CD14-positive monocyte (primary cell): ENCODE data around the gene STARD3. TPM values are rescaled to one million over a fixed set of nuclear protein-coding genes. Genes with fewer than 3 reads are reported as not detected.

ENCODE experiments used
- DNase-seq, 3 donors: peaks; one replicate each; pipeline ENCODE4 v3.0.0-alpha.2; 2011 to 2022
- H2AFZ ChIP-seq: 2 replicates; pipeline ENCODE4 v1.6.0; 2012; ENCODE audit warnings: mild to moderate bottlenecking, low read depth, low read length, inconsistent platforms; ENCODE audit not compliant: insufficient read depth, poor library complexity, severe bottlenecking
- H3K27ac ChIP-seq, 2 donors: 1 replicate in 1 of 2; 2 replicates in 1 of 2; pipeline ENCODE4 v1.5.1; 2012 to 2013; ENCODE audit warnings: low read length in 2 of 2, control low read depth in 1 of 2, inconsistent platforms in 1 of 2, low read depth in 1 of 2, mild to moderate bottlenecking in 1 of 2
- H3K27me3 ChIP-seq, 2 donors: one replicate each; pipeline versions ENCODE4 v1.6.0 to v1.6.1; 2011 to 2013; ENCODE audit warnings: low read length in 2 of 2; ENCODE audit not compliant: control insufficient read depth in 2 of 2, insufficient read depth in 2 of 2
- H3K36me3 ChIP-seq, 2 donors: replicated peaks in 1 of 2; 1 replicate in 1 of 2; 2 replicates in 1 of 2; pipeline versions ENCODE4 v1.5.1 to v1.6.1; 2012 to 2013; ENCODE audit warnings: low read length in 2 of 2, control low read depth in 1 of 2, inconsistent platforms in 1 of 2, mild to moderate bottlenecking in 1 of 2; ENCODE audit not compliant: insufficient read depth in 2 of 2, control insufficient read depth in 1 of 2
- H3K4me1 ChIP-seq, 2 donors: 1 replicate in 1 of 2; 2 replicates in 1 of 2; pipeline versions ENCODE4 v1.5.1 to v1.6.1; 2012 to 2013; ENCODE audit warnings: low read length in 2 of 2, control low read depth in 1 of 2, inconsistent platforms in 1 of 2, mild to moderate bottlenecking in 1 of 2, moderate library complexity in 1 of 2; ENCODE audit not compliant: insufficient read depth in 2 of 2, control insufficient read depth in 1 of 2
- H3K4me2 ChIP-seq: replicated peaks from 2 replicates; pipeline ENCODE3; 2012; ENCODE audit warnings: low read length, moderate library complexity, mild to moderate bottlenecking; ENCODE audit not compliant: poor library complexity, severe bottlenecking; ENCODE audit errors: extremely low read depth
- H3K4me3 ChIP-seq, 3 experiments: fragments of 200-600 bp in 1 of 3; sonication (generic) in 1 of 3; replicated peaks in 1 of 3; 1 replicate in 2 of 3; 2 replicates in 1 of 3; pipeline ENCODE4 v1.5.1; 2011 to 2013; ENCODE audit warnings: low read length in 3 of 3, mild to moderate bottlenecking in 3 of 3, control low read depth in 2 of 3, low read depth in 2 of 3, inconsistent platforms in 1 of 3, moderate library complexity in 1 of 3
- H3K79me2 ChIP-seq: 2 replicates; pipeline ENCODE4 v1.6.0; 2012; ENCODE audit warnings: mild to moderate bottlenecking, control low read depth, inconsistent platforms, low read length, moderate library complexity; ENCODE audit not compliant: insufficient read depth
- H3K9ac ChIP-seq: 2 replicates; pipeline ENCODE4 v1.6.0; 2017; ENCODE audit warnings: low read length, mild to moderate bottlenecking; ENCODE audit not compliant: insufficient read depth, poor library complexity, severe bottlenecking
- H3K9me3 ChIP-seq, 2 donors: replicated peaks in 1 of 2; 1 replicate in 1 of 2; 2 replicates in 1 of 2; pipeline versions ENCODE4 v1.5.1 to v1.6.1; 2012 to 2013; ENCODE audit warnings: low read length in 2 of 2, control low read depth in 1 of 2; ENCODE audit not compliant: control insufficient read depth in 1 of 2, insufficient read depth in 1 of 2
- H4K20me1 ChIP-seq: 2 replicates; pipeline ENCODE4 v1.6.0; 2012; ENCODE audit warnings: mild to moderate bottlenecking, low read length, control low read depth, moderate library complexity; ENCODE audit not compliant: insufficient read depth
- H3K27ac Mint-ChIP-seq, 7 donors: one replicate each; pipeline ENCODE4 v1.8.0; 2020; ENCODE audit warnings: mild to moderate bottlenecking in 7 of 7, mixed read lengths in 7 of 7, moderate library complexity in 6 of 7, inconsistent platforms in 2 of 7
- H3K27me3 Mint-ChIP-seq, 3 donors: one replicate each; pipeline ENCODE4 v1.8.0; 2021 to 2022; ENCODE audit warnings: low read depth in 3 of 3, mild to moderate bottlenecking in 3 of 3, mixed read lengths in 3 of 3, moderate library complexity in 3 of 3, inconsistent platforms in 1 of 3
- H3K36me3 Mint-ChIP-seq, 2 donors: one replicate each; pipeline ENCODE4 v1.8.0; 2020; ENCODE audit warnings: mixed read lengths in 2 of 2, inconsistent platforms in 1 of 2, mild to moderate bottlenecking in 1 of 2
- H3K4me1 Mint-ChIP-seq: one replicate; pipeline ENCODE4 v1.8.0; 2020; ENCODE audit warnings: mild to moderate bottlenecking, mixed read lengths
- H3K4me3 Mint-ChIP-seq, 2 donors: one replicate each; pipeline ENCODE4 v1.8.0; 2020; ENCODE audit warnings: mild to moderate bottlenecking in 2 of 2, mixed read lengths in 2 of 2, moderate library complexity in 1 of 2
- H3K9me3 Mint-ChIP-seq, 7 donors: one replicate each; pipeline ENCODE4 v1.8.0; 2020 to 2022; ENCODE audit warnings: mixed read lengths in 7 of 7, mild to moderate bottlenecking in 6 of 7, moderate library complexity in 6 of 7, inconsistent platforms in 2 of 7
- WGBS: methylation state at CpG from one replicate; pipeline ENCODE4 v1.1.5; 2013; ENCODE audit warnings: missing lambda C conversion rate; ENCODE audit not compliant: insufficient coverage; 5-methylcytosine and 5-hydroxymethylcytosine counted together
- intact Hi-C, 2 donors: fragments of 100-400 bp; cut with micrococcal nuclease; formaldehyde crosslinking; loops; one replicate each; pipeline versions ENCODE4 v1.15.0 to v1.15.1; 2023
- polyA plus RNA-seq, 3 donors: library from polyadenylated mRNA; depleted of rRNA in 1 of 3; unstranded in 2 of 3; stranded (reverse) in 1 of 3; fragments of 300-500 nt in 2 of 3; fragments of >200 nt in 1 of 3; fragmentation: Illumina TruSeq in 2 of 3; gene quantifications; 1 replicate in 2 of 3; 2 replicates in 1 of 3; pipeline ENCODE4 v1.2.3, GENCODE V29; 2012 to 2021
- TF ChIP-seq, protein P1 (sequence below): fragments of 200-600 bp; IDR thresholded peaks from one replicate; pipeline ENCODE4 v1.8.0; 2022; ENCODE audit warnings: antibody characterized with exemption, mild to moderate bottlenecking

Gene STARD3
- polyA plus RNA-seq, 3 donors = 35.1 to 114 (median 45.3) TPM

DNA sequence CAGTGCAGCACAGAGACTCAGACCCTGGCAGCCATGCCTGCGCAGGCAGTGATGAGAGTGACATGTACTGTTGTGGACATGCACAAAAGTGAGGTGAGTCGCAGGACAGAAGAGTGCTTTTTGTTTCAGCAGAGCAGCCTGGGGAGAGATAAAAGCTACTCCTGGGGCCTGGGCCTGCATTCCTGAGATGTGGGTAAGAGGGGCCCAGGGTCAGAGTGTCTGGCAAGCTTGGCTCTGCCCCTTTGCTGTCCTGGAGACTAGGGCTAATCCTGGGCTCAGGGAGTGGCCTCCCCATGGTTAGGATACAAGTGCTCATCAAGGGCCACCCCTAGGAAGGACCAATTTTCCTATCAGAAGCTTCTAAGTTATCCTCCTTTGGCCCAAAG, 58.1 kb downstream of the STARD3 start:
- no peak for DNase-seq
- Mint-ChIP-seq H3K4me3 (no peak overlapping the region), H3K27me3 (peaks cover 23 to 33% (median 32%) of the 10 kb centered on the region in 3 donors), H3K27ac (no peak overlapping the region), H3K36me3 (peaks cover 3 to 5% of the 10 kb centered on the region in 2 donors), H3K4me1 (peaks cover 4% of the 10 kb centered on the region), H3K9me3 (peaks cover 0 to 8% (median 5%) of the 10 kb centered on the region in 7 donors)
- no peak overlapping the region for H2AFZ ChIP-seq
- peaks cover 10 to 19% of the 10 kb centered on the region in 2 donors for H3K27me3 ChIP-seq
- no peak overlapping the region for H3K9ac ChIP-seq
- H3K4me2 ChIP-seq = no peak overlapping the region
- H3K4me1 ChIP-seq = no peaks in the 10 kb centered on the region
- no peaks in the 10 kb centered on the region for H4K20me1 ChIP-seq
- H3K36me3 ChIP-seq = no peaks in the 10 kb centered on the region
- intact Hi-C loops = no loop called here
- 100% methylated on average over 2 of the region's 2 CpGs for WGBS
- TF ChIP-seq, protein P1, sequence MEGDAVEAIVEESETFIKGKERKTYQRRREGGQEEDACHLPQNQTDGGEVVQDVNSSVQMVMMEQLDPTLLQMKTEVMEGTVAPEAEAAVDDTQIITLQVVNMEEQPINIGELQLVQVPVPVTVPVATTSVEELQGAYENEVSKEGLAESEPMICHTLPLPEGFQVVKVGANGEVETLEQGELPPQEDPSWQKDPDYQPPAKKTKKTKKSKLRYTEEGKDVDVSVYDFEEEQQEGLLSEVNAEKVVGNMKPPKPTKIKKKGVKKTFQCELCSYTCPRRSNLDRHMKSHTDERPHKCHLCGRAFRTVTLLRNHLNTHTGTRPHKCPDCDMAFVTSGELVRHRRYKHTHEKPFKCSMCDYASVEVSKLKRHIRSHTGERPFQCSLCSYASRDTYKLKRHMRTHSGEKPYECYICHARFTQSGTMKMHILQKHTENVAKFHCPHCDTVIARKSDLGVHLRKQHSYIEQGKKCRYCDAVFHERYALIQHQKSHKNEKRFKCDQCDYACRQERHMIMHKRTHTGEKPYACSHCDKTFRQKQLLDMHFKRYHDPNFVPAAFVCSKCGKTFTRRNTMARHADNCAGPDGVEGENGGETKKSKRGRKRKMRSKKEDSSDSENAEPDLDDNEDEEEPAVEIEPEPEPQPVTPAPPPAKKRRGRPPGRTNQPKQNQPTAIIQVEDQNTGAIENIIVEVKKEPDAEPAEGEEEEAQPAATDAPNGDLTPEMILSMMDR = no peak
- peaks cover 0 to 4% of the 10 kb centered on the region in 2 donors for H3K9me3 ChIP-seq
- no peak overlapping the region for H3K27ac ChIP-seq
- H3K79me2 ChIP-seq = no peaks in the 10 kb centered on the region
- H3K4me3 ChIP-seq = no peak overlapping the region

DNA sequence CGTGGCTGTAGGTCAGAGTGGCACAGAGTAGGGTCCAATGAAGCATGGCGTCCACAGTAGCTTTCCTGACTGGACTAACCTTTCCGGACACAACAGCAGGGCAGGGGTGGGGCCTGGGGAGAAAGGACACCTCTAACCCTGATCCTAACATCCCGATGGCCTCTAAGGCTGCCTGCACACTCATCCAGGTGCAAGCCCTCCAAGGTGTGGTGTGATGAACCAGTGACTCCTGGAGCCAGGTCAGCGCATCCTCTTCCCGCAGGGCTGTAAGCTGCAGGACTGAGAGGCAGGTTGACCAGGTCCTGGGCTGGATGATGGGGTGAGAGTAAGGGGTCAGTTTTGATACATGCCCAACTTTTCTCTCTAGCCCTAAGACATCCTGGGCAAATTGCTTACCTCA, 59.8 kb downstream of the STARD3 start:
- H2AFZ ChIP-seq = no peak overlapping the region
- Mint-ChIP-seq H3K36me3 (peaks cover 3 to 7% of the 10 kb centered on the region in 2 donors), H3K9me3 (peaks cover 0 to 11% (median 5%) of the 10 kb centered on the region in 7 donors), H3K27ac (no peak overlapping the region), H3K27me3 (peaks cover 34 to 48% (median 44%) of the 10 kb centered on the region in 3 donors), H3K4me1 (peaks cover 4% of the 10 kb centered on the region), H3K4me3 (no peak overlapping the region)
- H3K36me3 ChIP-seq = no peaks in the 10 kb centered on the region
- TF ChIP-seq, protein P1 = no peak
- H3K4me2 ChIP-seq = no peak overlapping the region
- H3K27ac ChIP-seq = no peak overlapping the region
- intact Hi-C loops = no loop called here
- no peaks in the 10 kb centered on the region for H3K79me2 ChIP-seq
- no peak overlapping the region for H3K4me3 ChIP-seq
- 100% methylated on average over 1 of the region's 6 CpGs for WGBS
- no peak for DNase-seq
- H3K27me3 ChIP-seq = peaks cover 26 to 35% of the 10 kb centered on the region in 2 donors
- H4K20me1 ChIP-seq = no peaks in the 10 kb centered on the region
- H3K4me1 ChIP-seq = no peaks in the 10 kb centered on the region
- peaks cover 0 to 18% of the 10 kb centered on the region in 2 donors for H3K9me3 ChIP-seq
- no peak overlapping the region for H3K9ac ChIP-seq
